HG03558 (cell line): ENCODE measurements around the gene AACS.
"Not testable (repeated sequence)": the region's sequence is repeated elsewhere in the genome, so short reads cannot be mapped to it uniquely, and the experiment has no call there.

Experiments
- ATAC-seq: cut with Tn5 transposase; IDR thresholded peaks from one replicate; pipeline ENCODE4 v1.9.1; 2021; ENCODE audit warnings: moderate number of reproducible peaks; ENCODE audit not compliant: unreplicated experiment; ENCODE audit errors: extremely low read depth

AACS gene, protein sequence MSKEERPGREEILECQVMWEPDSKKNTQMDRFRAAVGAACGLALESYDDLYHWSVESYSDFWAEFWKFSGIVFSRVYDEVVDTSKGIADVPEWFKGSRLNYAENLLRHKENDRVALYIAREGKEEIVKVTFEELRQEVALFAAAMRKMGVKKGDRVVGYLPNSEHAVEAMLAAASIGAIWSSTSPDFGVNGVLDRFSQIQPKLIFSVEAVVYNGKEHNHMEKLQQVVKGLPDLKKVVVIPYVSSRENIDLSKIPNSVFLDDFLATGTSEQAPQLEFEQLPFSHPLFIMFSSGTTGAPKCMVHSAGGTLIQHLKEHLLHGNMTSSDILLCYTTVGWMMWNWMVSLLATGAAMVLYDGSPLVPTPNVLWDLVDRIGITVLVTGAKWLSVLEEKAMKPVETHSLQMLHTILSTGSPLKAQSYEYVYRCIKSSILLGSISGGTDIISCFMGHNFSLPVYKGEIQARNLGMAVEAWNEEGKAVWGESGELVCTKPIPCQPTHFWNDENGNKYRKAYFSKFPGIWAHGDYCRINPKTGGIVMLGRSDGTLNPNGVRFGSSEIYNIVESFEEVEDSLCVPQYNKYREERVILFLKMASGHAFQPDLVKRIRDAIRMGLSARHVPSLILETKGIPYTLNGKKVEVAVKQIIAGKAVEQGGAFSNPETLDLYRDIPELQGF

DNA sequence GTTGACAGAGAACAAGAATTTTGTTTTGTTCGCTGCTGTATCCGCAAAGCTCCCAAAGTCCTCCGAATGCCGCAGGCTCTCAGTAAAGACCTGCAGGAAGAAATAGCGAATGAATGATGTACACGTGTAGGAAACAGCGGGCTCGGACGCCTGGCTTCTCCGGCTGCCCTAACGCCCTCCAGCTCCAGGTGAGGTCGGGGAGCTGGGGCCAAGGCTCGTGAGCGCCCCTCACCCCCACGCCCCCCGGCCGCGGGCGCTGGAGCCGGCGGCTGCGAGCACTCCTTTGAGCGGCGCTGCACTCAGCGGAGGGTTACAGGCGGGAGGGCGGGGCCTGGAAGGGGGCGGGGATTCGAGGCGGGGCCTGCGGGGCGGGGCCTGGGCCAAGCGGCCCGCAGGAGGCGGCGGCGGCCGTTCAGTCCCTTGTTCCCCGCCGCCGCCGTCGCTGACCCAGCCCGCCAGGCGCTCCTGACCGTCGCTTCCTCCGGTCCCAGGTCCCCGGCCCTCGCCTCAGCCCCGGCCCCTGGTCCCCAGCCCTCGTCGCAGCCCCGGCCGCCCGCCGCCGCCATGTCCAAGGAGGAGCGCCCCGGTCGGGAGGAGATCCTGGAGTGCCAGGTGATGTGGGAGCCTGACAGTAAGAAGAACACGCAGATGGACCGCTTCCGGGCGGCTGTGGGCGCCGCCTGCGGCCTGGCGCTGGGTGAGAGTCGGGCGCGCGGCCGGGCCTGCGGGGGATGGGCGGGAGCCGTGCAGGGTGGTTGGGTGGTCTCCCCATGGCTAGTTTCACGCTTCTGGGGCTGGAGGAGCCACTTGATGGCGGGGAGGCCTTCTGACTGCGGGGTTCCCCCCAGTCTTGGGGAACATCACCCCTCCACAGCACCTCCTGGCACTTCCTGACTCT, at the start of gene AACS:
Gene AACS (plus strand): TSS at position 415 of the 898 bp plus-strand sequence. CDS start 150 bp downstream, at position 565.
- peak; percentile 79 for ATAC-seq

DNA sequence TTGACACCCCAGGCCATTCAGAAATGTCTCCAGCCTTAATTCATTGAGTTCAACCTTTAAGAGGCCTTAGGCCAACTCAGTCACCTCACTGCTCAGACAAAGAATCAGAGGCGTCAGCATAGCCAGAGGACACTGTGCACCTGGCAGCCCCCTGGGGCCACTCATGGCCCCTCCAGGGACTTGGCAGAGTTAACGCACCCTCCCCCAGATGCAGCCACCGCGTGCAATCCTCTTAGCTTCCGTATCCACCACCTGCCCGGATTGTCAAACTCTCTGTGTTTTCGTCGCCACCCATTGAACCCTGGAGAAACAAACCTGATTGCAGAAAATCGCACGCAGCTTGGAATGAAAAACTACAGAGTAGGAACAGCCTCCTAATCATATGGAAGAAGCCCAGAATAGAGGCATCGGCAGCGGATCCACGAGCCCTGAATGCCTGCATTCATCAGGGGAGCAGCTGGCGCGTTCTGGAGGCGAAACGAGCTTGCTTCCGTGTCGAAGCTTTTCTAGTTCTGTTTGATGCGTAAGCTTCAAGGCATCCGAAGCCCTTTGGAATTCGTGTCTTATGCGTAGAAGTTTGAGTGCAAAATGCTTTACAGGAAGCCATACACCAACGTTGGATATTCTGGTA, 49.4 kb upstream of the AACS start:
- no peak for ATAC-seq

DNA sequence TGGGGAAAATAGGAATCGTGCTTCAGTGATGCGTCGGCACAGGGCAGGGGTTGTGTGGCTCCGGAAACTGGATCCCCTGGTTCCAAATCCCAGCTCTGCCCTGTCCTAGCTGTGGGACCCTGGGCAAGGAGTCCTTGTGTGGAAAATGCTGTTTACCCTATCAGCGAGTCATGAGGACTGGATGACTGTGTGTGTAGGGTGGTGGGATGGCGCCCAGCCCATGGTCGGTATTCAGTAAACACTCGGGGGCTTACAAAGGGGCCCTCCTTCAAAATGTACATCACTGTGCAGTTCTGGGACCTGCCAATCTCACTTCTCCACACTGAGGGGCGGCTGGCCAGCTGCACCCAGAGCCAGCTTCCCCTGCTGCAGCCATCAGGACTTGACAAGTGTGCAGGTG, 47.4 kb upstream of the AACS start:
- ATAC-seq = no peak

DNA sequence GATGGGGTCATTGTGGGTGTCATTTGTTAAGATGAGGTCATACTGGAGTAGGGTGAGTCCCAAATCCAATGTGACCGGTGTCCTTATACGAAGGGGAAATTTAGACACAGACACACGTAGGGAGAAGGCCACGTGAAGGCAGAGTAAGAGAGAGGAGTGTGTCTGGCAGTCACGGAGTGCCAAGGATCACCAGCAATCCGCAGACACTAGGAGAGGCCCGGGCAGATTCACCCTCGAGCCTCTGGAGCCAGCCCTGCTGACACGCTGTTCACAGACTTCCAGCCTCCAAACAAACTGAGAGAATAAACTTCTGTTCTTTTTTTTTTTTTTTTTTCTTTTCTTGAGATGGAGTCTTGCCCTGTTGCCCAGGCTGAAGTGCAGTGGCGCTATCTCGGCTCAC, 46.9 kb upstream of the AACS start:
- no peak for ATAC-seq

DNA sequence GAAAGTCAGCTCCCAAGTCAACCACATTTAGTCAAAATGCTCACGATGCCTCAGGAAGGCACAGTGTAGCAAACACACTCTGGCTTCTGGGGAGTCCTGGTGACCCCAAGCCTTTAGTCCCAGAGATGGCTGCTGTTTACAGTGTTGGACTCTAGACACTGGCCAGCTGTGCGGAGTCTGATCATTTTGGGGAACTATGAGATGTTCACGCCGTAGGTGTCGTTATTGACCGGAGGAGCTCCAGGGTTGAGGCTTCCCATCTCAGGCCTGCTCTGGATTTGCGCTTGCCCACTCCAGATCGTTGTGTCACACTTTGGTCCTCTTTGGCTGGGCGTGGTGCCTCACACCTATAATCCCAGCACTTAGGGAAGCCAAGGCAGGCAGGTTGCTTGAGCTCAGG, 44.1 kb upstream of the AACS start:
- ATAC-seq = no peak

DNA sequence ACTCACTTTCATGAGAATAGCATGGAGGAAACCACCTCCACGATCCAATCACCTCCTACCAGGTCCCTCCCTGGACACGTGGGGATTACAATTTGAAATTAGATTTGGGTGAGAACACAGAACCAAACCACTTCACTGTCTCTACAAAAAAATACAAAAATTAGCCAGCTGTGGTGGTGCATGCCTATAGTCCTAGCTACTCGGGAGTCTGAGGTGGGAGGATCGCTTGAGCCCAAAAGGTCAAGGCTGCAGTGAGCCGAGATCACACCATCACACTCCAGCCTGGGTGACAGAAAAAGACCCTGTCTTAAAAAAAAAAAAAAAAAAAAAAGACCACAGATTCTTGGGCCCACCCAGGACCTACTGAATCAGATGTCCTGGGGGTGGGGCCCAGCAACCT, 43.5 kb upstream of the AACS start:
- no peak for ATAC-seq

DNA sequence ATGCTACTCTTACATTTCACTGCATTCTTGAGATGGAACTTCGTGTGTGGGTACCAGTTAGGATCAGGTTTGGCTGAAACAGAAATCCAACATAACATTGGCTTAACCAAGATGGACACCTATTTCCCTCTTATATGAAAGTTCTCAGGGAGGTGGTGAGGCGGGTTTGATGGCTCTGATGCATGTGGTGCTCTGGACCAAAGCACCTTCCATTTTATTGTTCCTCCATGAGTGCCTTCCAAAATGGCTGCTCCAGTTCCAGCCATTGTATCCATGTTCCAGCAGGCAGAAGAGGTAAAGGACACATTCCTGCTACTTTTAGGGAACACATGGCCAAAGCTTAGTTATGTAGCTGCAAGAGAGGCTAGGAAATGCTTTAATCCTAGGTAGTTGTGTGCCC, 42.2 kb upstream of the AACS start:
- ATAC-seq = no peak

DNA sequence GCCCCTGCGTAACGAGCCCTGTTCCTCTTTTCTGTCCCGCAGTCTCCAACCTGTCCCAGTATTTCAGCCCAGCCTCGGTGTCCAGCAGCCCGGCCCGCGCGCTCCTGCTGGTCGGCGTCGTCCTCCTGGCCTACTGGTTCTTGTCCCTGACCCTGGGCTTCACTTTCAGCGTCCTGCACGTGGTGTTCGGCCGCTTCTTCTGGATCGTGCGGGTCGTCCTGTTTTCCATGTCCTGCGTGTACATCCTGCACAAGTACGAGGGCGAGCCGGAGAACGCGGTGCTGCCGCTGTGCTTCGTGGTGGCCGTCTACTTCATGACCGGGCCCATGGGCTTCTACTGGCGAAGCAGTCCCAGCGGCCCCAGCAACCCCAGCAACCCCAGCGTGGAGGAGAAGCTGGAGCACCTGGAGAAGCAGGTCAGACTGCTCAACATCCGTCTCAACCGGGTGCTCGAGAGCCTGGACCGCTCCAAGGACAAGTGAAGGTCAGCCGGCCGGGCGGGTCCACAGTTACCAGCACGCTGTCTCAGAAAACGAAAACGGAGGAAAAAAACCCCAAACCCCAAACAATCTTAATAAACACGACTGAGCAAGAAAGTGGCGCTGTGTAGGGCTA, 40.2 kb upstream of the AACS start:
- no peak for ATAC-seq

DNA sequence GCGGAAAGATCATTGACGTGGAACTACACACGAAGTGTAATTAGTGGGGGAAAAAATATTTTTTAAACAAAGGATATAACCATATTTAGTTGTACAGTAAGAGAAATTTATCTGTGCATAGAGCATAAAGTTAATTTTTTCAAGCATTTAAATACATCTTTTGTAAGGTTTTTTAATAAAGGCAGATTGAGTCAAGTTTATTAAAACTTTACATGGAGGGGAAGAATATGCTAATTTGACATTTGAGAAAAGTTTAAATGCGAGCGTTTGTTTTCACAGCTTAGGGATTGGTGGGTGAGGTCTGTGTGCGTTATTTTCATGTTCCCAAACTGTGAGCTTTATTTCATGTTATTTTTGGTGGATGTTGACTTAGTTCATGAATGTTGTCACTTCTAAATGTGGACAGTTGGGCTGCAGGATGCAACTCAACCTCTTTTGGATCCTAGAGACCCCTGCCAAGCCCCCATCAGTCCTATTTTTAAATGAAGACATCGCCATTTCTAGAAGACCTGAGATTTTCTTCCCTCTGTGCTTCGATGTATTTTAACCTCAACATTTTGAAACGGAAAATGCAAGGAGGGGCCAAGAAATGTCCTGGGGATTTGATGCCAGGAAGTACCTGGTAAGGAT, 39.5 kb upstream of the AACS start:
- no peak for ATAC-seq

DNA sequence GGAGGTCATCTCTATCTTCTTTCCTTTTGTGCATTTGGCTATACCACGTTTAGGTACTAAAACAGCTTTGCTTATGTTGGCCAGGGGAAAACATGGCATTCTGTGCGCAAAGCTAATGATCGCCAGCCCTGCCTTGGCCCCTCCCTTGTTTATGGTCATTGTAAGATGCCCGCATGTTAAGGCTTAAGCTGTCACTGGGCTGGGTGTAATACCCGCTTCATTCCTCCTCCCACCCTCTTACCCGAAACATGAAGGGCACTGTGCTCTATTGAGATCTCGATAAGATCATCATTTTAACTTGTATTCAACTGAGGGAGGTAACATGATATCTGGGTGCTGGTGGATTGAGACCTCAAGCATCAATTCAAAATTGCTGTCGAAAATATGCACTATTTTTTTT, 37.1 kb upstream of the AACS start:
- ATAC-seq = no peak

DNA sequence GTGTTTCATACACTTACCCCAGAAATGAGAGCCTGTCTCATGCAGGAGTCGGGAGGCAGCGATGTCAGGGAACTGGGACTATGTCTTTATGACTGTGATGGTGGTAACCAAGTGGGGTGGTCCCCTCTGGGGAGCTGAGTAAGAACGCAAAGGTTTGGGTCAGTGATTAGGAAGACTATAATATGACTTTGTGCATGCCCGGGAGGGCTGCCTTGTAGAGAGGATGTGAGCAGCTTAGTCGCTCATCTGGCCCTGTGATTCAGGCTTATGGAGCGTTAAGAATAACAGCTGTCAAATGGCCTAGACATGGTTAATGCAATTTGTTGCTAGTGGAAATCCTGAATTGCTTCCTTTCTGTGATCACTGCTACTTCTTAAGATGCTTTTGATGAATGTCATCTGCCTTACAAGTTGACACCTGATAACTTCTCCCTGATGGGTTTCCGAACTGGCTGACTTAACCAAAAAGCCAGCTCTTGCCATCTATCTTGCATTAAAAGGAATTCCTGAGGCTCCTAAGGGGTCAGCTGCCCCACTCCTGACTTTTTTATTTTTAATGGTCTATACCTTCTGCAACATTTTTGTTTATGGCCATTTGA, 35.4 kb upstream of the AACS start:
- ATAC-seq = no peak

DNA sequence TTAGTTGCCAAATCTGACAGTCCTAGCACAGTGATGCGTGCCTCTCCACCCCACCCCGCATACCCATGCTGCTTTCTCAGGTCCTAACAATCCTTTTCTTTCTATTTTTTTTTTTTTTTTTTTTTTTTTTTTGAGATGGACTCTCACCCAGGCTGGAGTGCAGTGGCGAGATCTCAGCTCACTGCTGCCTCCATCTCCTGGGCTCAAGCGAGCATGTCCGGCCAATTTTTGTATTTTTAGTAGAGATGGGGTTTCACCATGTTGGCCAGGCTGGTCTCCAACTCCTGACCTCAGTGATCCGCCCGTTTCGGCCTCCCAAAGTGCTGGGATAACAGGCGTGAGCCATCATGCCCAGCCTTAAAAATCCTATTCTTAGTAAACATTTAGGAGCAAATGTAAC, 33.8 kb upstream of the AACS start:
- ATAC-seq = not testable (repeated sequence)

DNA sequence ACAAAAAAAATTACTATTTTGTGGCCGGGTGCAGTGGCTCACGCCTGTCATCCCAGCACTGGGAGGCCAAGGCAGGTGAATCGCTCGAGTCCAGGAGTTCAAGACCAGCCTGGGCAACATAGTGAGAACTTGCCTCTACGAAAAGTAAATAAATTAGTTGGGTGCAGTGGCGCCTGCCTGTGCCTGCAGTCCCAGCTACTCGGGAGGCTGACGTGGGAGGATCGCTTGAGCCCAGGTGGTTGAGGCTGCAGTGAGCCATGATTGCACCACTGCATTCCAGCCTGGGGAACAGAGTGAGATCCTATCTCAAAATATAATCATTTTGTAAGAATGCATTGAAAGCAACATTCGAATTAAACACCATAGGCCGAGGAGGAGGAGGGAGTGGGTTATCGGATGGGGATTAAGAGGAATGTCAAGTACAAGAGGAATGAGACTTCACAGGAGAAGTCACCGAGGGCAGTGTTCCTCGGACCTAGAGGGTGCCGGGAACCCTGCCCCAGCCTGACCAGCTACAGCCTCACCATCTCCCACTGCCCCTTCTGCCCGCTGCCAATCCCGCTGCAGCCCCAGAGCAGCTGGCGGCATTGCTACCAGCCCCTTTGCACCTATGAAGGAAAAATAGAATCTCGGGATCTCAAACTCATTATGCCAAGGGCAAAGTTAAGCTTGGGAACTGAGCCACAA, 32.6 kb upstream of the AACS start:
- ATAC-seq = no peak

DNA sequence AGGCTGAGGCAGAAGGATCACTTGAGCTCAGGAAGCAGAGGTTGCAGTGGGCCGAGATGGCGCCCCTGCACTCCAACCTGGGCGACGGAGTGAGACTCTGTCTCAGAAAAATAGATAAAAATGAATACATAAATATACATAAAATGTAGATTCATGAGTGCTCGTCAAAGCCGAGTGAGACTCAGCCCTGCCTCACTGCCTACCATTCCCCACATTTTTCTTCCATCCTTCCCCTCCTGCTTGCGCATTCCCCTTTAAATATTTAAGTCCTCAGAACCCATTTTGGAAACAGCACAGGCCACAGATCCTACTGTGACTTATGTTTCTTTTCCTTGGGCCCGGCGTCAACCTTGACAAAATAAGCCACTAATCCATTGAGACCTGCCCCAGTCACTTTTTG, 31.9 kb upstream of the AACS start:
- no peak for ATAC-seq

DNA sequence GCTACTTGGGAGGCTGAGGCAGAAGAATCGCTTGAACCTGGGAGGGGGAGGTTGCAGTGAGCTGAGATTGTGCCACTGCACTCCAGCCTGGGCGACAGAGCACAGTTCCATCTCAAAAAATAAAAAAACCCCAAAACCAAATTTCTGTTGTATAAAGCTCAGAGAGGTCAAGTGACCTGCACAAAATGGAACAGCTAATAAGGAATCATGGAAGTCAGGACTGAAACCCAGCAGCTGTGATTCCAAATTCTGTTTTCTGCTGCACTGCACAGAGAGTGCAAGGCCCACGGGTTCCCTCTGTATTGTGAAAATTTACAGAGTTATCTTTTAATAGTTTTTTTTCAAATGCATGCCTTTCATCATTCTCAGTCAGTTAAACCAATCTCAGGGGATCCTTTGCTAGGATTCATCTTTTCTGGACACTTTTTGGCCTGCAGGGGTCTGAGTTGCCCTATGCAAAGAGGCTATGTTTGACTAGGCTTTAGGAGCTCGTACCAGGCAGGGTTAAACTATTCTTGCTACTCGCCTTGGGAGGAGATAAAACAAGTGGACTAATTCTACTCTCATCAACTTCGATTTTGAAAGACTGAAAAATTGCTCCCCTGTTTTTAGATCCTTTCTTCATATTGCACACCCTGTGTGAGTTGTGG, 26.1 kb upstream of the AACS start:
- no peak for ATAC-seq

DNA sequence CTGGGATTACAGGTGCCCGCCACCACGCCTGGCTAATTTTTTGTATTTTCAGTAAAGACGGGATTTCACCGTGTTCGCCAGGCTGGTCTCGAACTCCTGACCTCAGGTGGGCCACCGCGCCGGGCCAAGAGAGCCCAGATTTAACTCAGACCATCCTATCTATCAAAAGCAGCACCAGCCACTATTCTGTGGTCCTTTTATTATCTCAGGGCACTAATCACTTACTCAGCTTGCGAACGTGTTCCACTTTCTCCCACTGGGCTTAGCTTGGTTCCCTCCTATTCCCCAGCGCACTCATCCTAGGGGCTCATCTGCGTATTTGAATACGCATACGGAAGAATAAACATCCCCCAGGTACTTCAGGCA, 16.2 kb upstream of the AACS start:
- no peak for ATAC-seq

DNA sequence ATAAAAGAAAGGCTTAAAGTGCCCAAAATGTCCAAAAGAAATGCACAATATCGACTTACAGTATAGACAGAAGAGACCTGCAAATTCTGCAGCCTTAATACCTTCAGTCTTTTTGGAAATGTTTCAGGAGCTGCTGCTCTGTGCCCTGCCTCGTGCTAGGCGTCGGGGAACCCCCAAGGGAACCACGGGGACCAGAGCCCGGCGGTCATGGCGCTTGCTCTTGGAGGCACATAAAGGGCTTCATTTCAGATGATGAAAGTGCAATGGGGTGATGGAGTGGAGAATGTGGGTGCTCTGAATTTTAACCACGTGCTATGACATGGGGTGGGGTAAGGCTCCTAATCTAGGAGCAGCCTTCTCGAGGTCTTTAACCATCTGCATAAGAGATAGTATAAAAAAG, 14.8 kb upstream of the AACS start:
- ATAC-seq = no peak

DNA sequence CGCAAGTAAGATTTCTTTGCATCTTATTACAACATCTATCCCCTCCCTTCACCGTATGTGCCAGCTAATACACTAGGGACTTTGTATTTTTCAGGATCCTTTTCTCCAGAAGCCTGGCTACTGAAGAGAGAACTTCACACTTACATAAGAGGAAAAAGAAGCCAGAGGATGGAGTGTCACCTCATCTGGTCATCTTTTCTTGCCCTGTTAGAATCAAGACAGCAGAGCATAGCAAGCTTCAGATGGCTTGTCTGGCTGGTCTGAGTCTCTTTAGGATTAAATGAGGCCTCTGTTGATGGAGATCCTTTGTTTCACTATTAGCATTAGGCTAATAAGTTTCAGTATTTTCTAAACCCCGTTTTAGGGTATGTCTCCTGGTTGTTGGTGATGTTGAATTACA, 14.4 kb upstream of the AACS start:
- no peak for ATAC-seq
